C1 segment of cervical spinal cord (tissue), 14 donors: Measurements from ENCODE around the gene VBP1.
"Not testable (repeated sequence)": the region's sequence is repeated elsewhere in the genome, so short reads cannot be mapped to it uniquely, and the experiment has no call there.

Source experiments
- DNase-seq, 14 donors: peaks; one replicate each; lab custom pipeline; 2025; lab: John Stamatoyannopoulos, UW

Gene VBP1

GRCh38 chrX:155216179-155216939, at the start of gene VBP1:
VBP1 (plus strand) TSS chrX:155216460; CDS start chrX:155216483, 23 bp downstream.
- peak; percentile 28 to 94 (median 83) for DNase-seq

- DNase-seq, result no peak
Observed at GRCh38 chrX:155169881-155170280, 46.4 kb upstream of the VBP1 start.

GRCh38 chrX:155179346-155179997, 36.8 kb upstream of the VBP1 start:
- no peak for DNase-seq

GRCh38 chrX:155188786-155189185, 27.5 kb upstream of the VBP1 start:
- no peak for DNase-seq

GRCh38 chrX:155211208-155211607, 5.1 kb upstream of the VBP1 start:
- no peak for DNase-seq

- no peak for DNase-seq
Observed at GRCh38 chrX:155213731-155214130, 2.5 kb upstream of the VBP1 start.

- no peak for DNase-seq
Observed at GRCh38 chrX:155215443-155216178, 649 bp upstream of the VBP1 start.

- DNase-seq, result peak in 1 of 14 donors; percentile 17
Observed at GRCh38 chrX:155216940-155217440, 730 bp downstream of the VBP1 start.

- DNase-seq, result no peak
Observed at GRCh38 chrX:155218777-155219176, 2.5 kb downstream of the VBP1 start.

- no peak for DNase-seq
Observed at GRCh38 chrX:155221351-155221750, 5.1 kb downstream of the VBP1 start.

- not testable (repeated sequence) for DNase-seq
Observed at GRCh38 chrX:155223746-155224145, 7.5 kb downstream of the VBP1 start.

- DNase-seq, result no peak
Observed at GRCh38 chrX:155225774-155226173, 9.5 kb downstream of the VBP1 start.

- DNase-seq, result no peak
Observed at GRCh38 chrX:155231163-155231562, 14.9 kb downstream of the VBP1 start.

GRCh38 chrX:155235891-155236290, 19.6 kb downstream of the VBP1 start:
- no peak for DNase-seq

- DNase-seq, result no peak
Observed at GRCh38 chrX:155237719-155238118, 21.5 kb downstream of the VBP1 start.

GRCh38 chrX:155242300-155242699, 26.0 kb downstream of the VBP1 start:
- DNase-seq, result no peak

- DNase-seq, result no peak
Observed at GRCh38 chrX:155246748-155247147, 30.5 kb downstream of the VBP1 start.

- DNase-seq, result no peak
Observed at GRCh38 chrX:155247497-155247896, 31.2 kb downstream of the VBP1 start.

GRCh38 chrX:155251391-155251790, 35.1 kb downstream of the VBP1 start:
- no peak for DNase-seq

- DNase-seq, result no peak
Observed at GRCh38 chrX:155259752-155260151, 43.5 kb downstream of the VBP1 start.

GRCh38 chrX:155262970-155263754, 46.9 kb downstream of the VBP1 start:
- no peak for DNase-seq
